ENCODE data around the gene ACSM3.

ACSM3 gene

DNA sequence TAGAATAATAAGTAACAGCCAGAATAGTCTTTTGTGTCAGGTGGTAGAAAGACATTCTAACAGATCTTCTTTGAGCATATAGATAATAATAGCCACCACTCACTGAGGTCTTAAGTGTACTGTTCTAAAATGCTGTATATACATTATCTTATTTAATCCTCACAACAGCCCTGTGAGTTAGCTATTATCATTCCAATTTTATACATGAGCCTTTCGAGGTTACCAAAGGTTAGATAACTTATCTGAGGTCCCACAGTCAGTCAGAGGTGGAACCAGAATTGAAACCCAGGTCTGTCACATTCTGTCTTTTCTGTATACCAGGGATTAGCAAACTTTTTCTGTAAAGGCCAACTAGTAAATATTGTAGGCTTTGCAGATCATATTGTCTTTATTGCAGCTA, 65.7 kb downstream of the ACSM3 start:
- H3K4me3 ChIP-seq (ENCODE audit: low read depth, low read length) = no peak overlapping the region
- no peak overlapping the region for H3K9ac ChIP-seq (ENCODE audit: low read depth, low read length)
- H3K36me3 ChIP-seq (ENCODE audit: control insufficient read depth, insufficient read depth, low read length) = peaks cover 65% of the 10 kb centered on the region
- H3K27me3 ChIP-seq (ENCODE audit: control insufficient read depth, insufficient read depth, low read length) = no peaks in the 10 kb centered on the region
- no peaks in the 10 kb centered on the region for H3K9me3 ChIP-seq (ENCODE audit: control insufficient read depth, insufficient read depth, low read length)
- H3K4me1 ChIP-seq (ENCODE audit: control insufficient read depth, insufficient read depth, low read length) = no peaks in the 10 kb centered on the region
- H3K27ac ChIP-seq (ENCODE audit: low read depth, low read length) = no peak overlapping the region

DNA sequence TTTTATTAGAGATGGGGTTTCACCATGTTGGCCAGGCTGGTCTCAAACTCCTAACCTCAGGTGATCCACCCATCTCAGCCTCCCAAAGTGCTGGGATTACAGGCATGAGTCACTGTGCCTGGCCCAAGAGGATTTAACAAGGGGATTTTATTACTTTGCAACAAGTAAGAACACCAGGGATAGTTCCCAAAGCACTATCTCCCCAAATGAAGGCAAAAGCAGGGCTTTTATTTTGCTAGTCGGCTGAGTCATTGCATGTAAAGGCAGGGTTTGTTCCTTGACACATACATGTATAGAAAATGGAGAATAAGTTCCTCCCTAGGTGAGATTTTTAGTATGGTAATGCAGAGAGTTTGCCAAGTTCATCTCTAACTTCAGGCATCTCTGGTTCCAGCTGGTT, 66.6 kb downstream of the ACSM3 start:
- no peaks in the 10 kb centered on the region for H3K4me1 ChIP-seq (ENCODE audit: control insufficient read depth, insufficient read depth, low read length)
- H3K27me3 ChIP-seq (ENCODE audit: control insufficient read depth, insufficient read depth, low read length) = no peaks in the 10 kb centered on the region
- no peak overlapping the region for H3K27ac ChIP-seq (ENCODE audit: low read depth, low read length)
- H3K4me3 ChIP-seq (ENCODE audit: low read depth, low read length) = no peak overlapping the region
- H3K36me3 ChIP-seq (ENCODE audit: control insufficient read depth, insufficient read depth, low read length) = peaks cover 60% of the 10 kb centered on the region
- no peaks in the 10 kb centered on the region for H3K9me3 ChIP-seq (ENCODE audit: control insufficient read depth, insufficient read depth, low read length)
- H3K9ac ChIP-seq (ENCODE audit: low read depth, low read length) = no peak overlapping the region

DNA sequence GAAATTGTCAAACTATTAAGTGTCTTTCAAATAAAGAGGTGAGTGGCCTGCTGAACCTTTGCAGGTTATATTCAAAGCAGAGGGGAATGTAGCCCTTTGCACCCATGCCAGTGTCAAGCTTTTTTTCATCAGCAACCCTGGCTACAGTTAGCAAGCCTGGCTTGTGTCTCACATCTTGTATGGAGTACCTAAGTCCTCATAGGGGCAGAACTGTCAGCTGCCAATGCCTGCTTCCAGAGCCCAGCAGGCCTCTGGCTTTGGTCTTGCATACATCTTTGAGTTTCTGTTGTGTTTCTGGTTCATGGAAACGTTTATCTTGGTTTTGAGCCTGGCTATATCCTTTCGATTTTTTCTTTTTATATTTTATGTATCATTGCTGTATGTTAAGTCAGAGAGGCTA, 69.3 kb downstream of the ACSM3 start:
- Histone ChIP-seq H3K27ac (ENCODE audit: low read depth, low read length) (no peak overlapping the region), H3K36me3 (ENCODE audit: control insufficient read depth, insufficient read depth, low read length) (peaks cover 42% of the 10 kb centered on the region), H3K9me3 (ENCODE audit: control insufficient read depth, insufficient read depth, low read length) (0 out of 2 replicates have a peak, but pooled peaks cover 3% of the 10 kb centered on the region), H3K4me1 (ENCODE audit: control insufficient read depth, insufficient read depth, low read length) (no peaks in the 10 kb centered on the region), H3K27me3 (ENCODE audit: control insufficient read depth, insufficient read depth, low read length) (no peaks in the 10 kb centered on the region), H3K4me3 (ENCODE audit: low read depth, low read length) (no peak overlapping the region), H3K9ac (ENCODE audit: low read depth, low read length) (no peak overlapping the region)

DNA sequence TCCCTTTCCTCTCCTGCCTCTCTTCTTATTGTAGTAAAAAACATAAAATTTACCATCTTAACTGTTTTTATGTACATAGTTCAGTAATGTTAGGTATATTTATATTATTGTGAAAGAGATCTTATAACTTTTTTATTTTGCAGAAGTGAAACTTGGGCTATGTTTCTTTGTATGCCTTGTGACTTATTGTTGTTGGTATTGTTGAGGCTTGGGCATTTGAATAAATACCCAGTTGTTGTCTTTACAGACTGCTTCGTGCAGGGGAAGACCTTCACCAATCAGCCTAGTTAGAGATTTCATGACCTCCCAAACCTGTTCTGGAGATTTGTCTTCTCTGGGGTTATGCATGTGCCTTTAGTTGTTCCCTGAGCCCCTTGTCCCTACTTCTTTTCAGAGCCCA, 74.4 kb downstream of the ACSM3 start:
- Histone ChIP-seq H3K9me3 (ENCODE audit: control insufficient read depth, insufficient read depth, low read length) (0 out of 2 replicates have a peak, but pooled peaks cover 3% of the 10 kb centered on the region), H3K36me3 (ENCODE audit: control insufficient read depth, insufficient read depth, low read length) (peaks cover 33% of the 10 kb centered on the region), H3K27ac (ENCODE audit: low read depth, low read length) (no peak overlapping the region), H3K4me3 (ENCODE audit: low read depth, low read length) (no peak overlapping the region), H3K9ac (ENCODE audit: low read depth, low read length) (no peak overlapping the region), H3K27me3 (ENCODE audit: control insufficient read depth, insufficient read depth, low read length) (no peaks in the 10 kb centered on the region), H3K4me1 (ENCODE audit: control insufficient read depth, insufficient read depth, low read length) (no peaks in the 10 kb centered on the region)

DNA sequence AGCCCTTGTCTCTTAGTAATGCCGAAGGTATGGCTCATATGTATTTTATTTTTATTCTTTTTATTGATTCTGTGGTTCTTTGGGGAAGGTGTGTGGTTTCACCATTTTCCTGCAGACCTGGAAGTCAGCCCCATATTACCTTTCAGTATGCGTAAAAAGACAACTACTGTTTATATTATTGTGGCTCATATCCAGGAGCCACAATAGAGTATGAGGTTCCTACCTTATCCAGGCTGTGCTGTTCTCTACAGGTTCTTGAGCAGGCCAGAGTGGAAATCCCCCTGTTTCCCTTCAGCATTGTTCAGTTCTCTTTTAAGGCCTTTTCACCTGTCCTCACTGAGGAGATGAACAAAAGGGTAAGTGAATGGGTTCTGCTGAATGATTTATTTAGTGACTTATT, 75.7 kb downstream of the ACSM3 start:
- Histone ChIP-seq H3K36me3 (ENCODE audit: control insufficient read depth, insufficient read depth, low read length) (peaks cover 29% of the 10 kb centered on the region), H3K27me3 (ENCODE audit: control insufficient read depth, insufficient read depth, low read length) (no peaks in the 10 kb centered on the region), H3K9me3 (ENCODE audit: control insufficient read depth, insufficient read depth, low read length) (0 out of 2 replicates have a peak, but pooled peaks cover 3% of the 10 kb centered on the region), H3K27ac (ENCODE audit: low read depth, low read length) (no peak overlapping the region), H3K4me3 (ENCODE audit: low read depth, low read length) (no peak overlapping the region), H3K4me1 (ENCODE audit: control insufficient read depth, insufficient read depth, low read length) (no peaks in the 10 kb centered on the region), H3K9ac (ENCODE audit: low read depth, low read length) (no peak overlapping the region)

DNA sequence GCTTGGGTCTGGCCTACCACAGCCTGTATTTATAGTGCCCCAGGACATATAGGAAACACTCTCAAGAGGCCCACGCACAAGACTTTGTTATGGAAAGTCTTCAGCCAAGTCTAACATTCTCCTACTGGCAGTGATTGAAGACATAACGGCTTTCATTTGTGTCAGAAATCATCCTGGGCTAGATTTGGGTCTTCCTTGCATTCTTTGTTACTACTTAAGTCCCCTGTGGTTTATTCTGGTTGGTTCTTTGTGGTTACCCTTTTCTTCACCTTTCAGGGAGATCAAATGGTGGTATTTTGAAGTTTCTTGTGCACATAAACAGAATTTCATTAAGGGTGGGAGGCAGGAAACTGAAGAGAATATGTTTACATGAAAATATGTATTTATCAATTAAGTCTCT, 80.2 kb downstream of the ACSM3 start:
- Histone ChIP-seq H3K36me3 (ENCODE audit: control insufficient read depth, insufficient read depth, low read length) (peaks cover 45% of the 10 kb centered on the region), H3K27ac (ENCODE audit: low read depth, low read length) (no peak overlapping the region), H3K9me3 (ENCODE audit: control insufficient read depth, insufficient read depth, low read length) (no peaks in the 10 kb centered on the region), H3K27me3 (ENCODE audit: control insufficient read depth, insufficient read depth, low read length) (no peaks in the 10 kb centered on the region), H3K4me3 (ENCODE audit: low read depth, low read length) (no peak overlapping the region), H3K9ac (ENCODE audit: low read depth, low read length) (no peak overlapping the region), H3K4me1 (ENCODE audit: control insufficient read depth, insufficient read depth, low read length) (no peaks in the 10 kb centered on the region)

DNA sequence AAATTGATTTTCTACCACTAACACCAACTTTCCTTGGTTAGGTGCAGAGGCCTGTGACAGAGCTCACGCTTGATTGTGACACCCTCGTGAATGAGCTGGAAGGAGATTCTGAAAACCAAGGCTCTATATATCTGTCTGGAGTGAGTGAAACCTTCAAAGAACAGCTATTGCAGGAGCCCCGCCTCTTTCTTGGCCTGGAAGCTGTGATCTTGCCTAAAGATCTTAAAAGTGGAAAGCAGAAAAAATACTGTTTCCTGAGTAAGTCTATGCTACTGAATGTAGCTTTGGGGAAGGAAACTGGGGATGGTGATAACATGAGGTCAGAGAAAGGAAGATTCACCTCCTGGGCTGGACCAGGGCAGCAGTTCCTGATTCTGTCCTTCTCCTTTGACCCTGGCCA, 80.8 kb downstream of the ACSM3 start:
- Histone ChIP-seq H3K4me1 (ENCODE audit: control insufficient read depth, insufficient read depth, low read length) (no peaks in the 10 kb centered on the region), H3K27ac (ENCODE audit: low read depth, low read length) (no peak overlapping the region), H3K9me3 (ENCODE audit: control insufficient read depth, insufficient read depth, low read length) (no peaks in the 10 kb centered on the region), H3K4me3 (ENCODE audit: low read depth, low read length) (no peak overlapping the region), H3K9ac (ENCODE audit: low read depth, low read length) (no peak overlapping the region), H3K27me3 (ENCODE audit: control insufficient read depth, insufficient read depth, low read length) (no peaks in the 10 kb centered on the region), H3K36me3 (ENCODE audit: control insufficient read depth, insufficient read depth, low read length) (peaks cover 49% of the 10 kb centered on the region)

DNA sequence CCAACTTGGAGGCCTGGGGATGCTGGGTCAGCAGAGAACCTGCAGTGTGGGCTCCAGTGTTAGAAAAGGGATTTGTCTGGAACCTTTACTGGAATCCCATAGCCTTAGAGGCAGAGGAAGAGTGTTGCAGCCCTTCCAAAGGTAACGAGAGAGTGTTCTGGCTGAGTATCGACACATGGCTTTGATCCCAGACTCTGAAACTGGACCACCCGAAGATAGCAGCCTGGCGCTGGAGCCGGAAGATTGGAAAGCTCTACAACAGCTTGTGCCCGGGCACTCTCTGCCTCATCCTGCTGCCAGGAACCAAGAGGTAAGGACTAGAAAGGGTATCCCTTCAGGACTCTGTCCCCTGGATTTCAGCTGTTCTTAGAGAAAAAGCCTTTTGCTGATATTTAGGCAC, 82.2 kb downstream of the ACSM3 start:
- peaks cover 38% of the 10 kb centered on the region for H3K36me3 ChIP-seq (ENCODE audit: control insufficient read depth, insufficient read depth, low read length)
- no peaks in the 10 kb centered on the region for H3K4me1 ChIP-seq (ENCODE audit: control insufficient read depth, insufficient read depth, low read length)

DNA sequence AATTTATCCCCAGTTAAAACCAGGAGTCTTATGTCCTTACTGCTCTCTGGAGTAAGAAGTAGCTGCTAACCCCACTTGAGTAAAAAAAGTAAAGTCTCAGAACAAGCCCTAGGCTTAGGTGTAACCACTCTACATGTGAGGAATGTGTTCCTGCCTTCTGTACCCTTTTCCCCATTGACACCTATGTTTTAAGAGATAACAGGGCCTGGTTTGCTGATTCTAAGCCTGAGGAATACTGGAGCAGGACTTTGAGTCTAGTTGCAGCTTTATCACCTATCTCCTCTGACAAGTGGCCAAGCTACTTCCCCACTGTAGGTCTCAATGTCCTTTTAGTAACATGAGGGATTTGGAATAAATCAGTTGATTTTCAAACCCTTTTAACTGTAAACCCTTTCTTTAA, 82.7 kb downstream of the ACSM3 start:
- Histone ChIP-seq H3K9me3 (ENCODE audit: control insufficient read depth, insufficient read depth, low read length) (no peaks in the 10 kb centered on the region), H3K27me3 (ENCODE audit: control insufficient read depth, insufficient read depth, low read length) (no peaks in the 10 kb centered on the region), H3K9ac (ENCODE audit: low read depth, low read length) (no peak overlapping the region), H3K27ac (ENCODE audit: low read depth, low read length) (no peak overlapping the region), H3K4me1 (ENCODE audit: control insufficient read depth, insufficient read depth, low read length) (peaks cover 1% of the 10 kb centered on the region; the same call in 1 of the 2 replicates), H3K4me3 (ENCODE audit: low read depth, low read length) (no peak overlapping the region), H3K36me3 (ENCODE audit: control insufficient read depth, insufficient read depth, low read length) (peaks cover 35% of the 10 kb centered on the region)

More for the DNA sequence above, 82.2 kb downstream of the ACSM3 start:
- no peaks in the 10 kb centered on the region for H3K9me3 ChIP-seq (ENCODE audit: control insufficient read depth, insufficient read depth, low read length)
- no peak overlapping the region for H3K9ac ChIP-seq (ENCODE audit: low read depth, low read length)
- no peak overlapping the region for H3K27ac ChIP-seq (ENCODE audit: low read depth, low read length)
- no peak overlapping the region for H3K4me3 ChIP-seq (ENCODE audit: low read depth, low read length)
- H3K27me3 ChIP-seq (ENCODE audit: control insufficient read depth, insufficient read depth, low read length) = no peaks in the 10 kb centered on the region

Data from HUES48 (cell line).